Stimulated activated CD8-positive, alpha-beta memory T cell treated with anti-CD3 and anti-CD28 coated beads, Interleukin-4, amount 100 ng/mL, for 48 hours (primary cell): ENCODE results near the gene SYT17.
A peak's percentile ranks its signal among the peaks of the same experiment; 100 is the strongest.

Experiments
- DNase-seq: peaks from one replicate; pipeline ENCODE4 v3.0.0-alpha.2; 2020

Gene SYT17

GRCh38 chr16:19266774-19267173 lies 98.7 kb downstream of the SYT17 start:
- DNase-seq: no peak

- DNase-seq: no peak
Observed at GRCh38 chr16:19269098-19269497, 101.1 kb downstream of the SYT17 start.

DNA sequence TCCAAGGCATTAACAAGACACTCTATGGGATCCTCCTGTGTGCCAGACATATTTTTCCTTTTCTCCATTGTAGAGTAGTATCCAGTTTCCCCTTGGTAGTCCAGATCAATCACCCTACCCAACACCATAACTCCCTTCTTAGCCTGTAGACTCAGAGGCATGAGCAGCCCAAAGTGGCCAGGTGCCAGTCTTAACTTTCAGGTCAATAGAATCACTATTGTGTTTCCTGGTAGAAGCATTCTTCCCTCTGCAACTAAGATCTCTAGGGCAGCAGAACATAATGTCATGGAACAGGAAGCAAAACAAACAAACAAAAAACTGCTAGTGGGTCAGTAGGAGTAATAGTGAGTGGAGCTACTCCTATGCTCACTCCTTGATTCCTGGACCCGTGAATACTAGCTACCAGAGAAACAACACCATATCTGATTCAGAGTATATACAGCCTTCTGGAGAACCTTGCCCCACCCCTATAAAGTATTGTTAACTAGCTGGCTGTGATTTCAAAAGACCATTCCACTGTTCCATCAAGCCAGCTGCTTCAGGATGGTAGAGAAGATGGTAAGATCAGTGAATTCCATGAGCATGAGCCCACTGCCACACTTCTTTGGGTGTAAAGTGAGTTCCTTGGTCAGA lies 106.2 kb downstream of the SYT17 start:
- DNase-seq: no peak

GRCh38 chr16:19278403-19278802 lies 110.4 kb downstream of the SYT17 start:
- no peak for DNase-seq

GRCh38 chr16:19281246-19281645 lies 113.2 kb downstream of the SYT17 start:
- DNase-seq: no peak

- no peak for DNase-seq
Observed at GRCh38 chr16:19282101-19282500, 114.1 kb downstream of the SYT17 start.

GRCh38 chr16:19283637-19284036 lies 115.6 kb downstream of the SYT17 start:
- no peak for DNase-seq

DNA sequence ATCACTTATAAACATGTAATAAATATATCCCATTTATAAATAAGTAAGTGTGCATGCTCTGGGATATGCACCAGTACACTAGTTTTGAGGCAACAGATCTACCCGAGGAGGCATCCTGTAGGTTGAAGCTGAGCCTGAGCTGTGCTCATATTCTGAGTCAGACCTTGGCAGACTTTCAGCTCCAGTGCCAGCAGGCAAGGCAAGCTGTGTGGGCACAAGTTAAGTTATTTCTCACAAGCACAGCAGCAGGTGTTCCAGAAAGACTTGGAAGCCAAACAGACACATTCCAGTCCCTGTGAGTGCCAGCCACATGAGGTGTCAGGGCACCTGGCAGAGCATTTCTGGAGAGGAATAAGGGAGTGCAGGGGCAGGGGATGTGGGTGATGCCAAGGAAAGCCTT lies 116.2 kb downstream of the SYT17 start:
- DNase-seq: no peak

GRCh38 chr16:19285431-19285830 lies 117.4 kb downstream of the SYT17 start, which contains the start of gene CLEC19A:
TSS of gene CLEC19A (plus strand) at chr16:19285731. CDS start at chr16:19285852, 121 bp downstream.
- DNase-seq: no peak

GRCh38 chr16:19286827-19287226 lies 118.8 kb downstream of the SYT17 start:
- DNase-seq: no peak

GRCh38 chr16:19287241-19287640 lies 119.2 kb downstream of the SYT17 start:
- DNase-seq: no peak

DNA sequence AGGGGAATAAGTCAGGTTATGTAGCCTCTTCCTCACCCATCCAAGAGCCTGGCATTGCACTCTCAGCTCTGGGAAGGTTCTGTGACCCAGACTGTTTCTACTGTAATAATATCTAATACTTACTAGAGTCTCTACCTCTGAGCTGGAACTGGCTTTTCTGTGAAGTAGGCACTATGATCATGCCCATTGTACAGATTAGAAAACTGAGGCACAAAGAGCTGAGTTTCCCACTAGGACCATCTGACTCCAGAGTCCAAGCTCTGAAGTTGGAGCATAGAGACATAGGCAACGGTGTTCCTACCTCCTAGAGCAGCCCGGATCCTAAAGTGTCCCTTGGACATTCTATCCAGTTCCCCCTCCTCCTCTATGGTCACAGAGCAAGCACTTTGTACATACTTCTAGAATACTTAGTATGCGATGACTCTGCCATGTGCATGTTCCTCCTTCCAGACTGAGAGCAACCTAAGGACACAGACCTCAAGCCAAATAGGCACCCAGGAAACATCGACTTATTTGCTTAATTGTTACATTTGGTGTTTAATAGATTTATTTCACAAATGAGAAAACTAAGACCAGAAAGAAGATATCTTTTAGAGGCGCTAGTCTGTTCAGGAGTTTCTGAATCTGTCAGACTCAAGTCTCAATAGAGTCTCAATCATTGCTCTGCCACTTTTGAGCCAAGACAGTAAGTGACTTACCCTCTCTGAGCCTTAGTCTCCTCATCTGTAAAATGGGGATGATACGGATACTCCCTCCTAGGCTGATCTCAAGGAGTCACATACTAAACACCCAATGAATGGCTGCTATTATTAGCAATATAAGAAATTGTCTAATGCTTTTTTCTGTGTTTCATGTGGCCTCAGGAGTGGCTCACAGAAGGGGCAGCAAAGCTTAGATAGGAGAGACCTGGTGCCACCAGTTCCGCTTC lies 121.1 kb downstream of the SYT17 start:
- DNase-seq: no peak

- DNase-seq: no peak
Observed at GRCh38 chr16:19289811-19290485, 121.9 kb downstream of the SYT17 start.

- no peak for DNase-seq
Observed at GRCh38 chr16:19290860-19291259, 122.8 kb downstream of the SYT17 start.

DNA sequence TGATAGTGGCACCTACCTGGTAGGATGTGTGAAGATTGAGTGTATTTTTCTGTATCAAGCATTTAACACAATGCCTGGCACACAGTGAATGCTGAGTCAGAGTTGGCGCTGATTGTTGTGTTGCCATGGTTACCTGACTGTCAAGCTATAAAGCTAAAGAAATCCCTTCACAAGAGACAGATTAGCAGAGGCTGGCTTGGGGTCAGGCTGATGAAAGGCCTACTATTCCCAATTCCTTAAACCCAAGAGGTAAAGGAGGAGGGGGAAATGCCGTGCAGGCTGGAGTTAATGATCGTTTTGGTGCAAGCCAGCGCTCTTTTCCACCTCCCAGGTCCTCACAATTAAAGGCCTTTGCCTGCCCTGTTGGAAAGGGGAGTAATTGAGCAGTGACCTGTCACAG lies 123.4 kb downstream of the SYT17 start:
- DNase-seq: no peak

GRCh38 chr16:19292186-19292585 lies 124.1 kb downstream of the SYT17 start:
- no peak for DNase-seq

GRCh38 chr16:19294156-19294649 lies 126.2 kb downstream of the SYT17 start:
- peak; percentile 64 for DNase-seq

DNA sequence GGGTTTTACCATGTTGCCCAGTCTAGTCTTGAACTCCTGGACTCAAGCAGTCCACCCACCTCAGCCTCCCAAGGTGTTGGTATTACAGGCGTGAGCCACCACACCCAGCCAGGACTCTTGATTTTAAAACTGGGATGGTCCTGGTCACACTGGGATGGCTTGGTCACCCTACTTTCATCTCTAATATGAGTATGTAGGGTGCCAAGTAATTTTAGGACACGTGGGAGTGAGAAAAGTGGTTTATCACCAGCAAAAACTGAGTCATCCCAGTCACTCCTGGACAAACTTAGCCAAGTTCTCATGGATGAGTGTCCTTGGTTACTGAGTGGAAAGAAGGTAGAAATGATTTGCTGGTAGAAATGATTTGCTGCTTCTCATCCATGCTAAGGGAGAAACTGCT lies 127.4 kb downstream of the SYT17 start:
- DNase-seq: peak; percentile 30

DNA sequence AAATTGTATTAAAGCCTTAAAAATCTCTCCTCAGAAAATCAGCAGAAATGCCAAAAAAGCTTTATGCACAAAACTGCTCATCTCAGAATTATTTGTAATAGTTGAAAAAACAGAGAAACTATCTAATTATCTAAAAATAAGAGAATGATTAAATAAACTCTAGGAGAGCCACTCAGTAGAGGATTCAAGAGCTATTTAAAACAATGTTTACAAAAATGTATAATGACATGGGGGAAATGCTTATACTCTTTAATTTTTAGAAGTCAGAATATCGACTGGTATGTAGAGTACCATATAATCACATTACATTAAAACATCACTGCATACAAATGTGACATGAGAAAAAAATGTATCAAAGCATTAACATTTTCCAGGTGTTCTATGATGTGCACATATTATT lies 129.4 kb downstream of the SYT17 start:
- no peak for DNase-seq

- no peak for DNase-seq
Observed at GRCh38 chr16:19299565-19299964, 131.5 kb downstream of the SYT17 start.

DNA sequence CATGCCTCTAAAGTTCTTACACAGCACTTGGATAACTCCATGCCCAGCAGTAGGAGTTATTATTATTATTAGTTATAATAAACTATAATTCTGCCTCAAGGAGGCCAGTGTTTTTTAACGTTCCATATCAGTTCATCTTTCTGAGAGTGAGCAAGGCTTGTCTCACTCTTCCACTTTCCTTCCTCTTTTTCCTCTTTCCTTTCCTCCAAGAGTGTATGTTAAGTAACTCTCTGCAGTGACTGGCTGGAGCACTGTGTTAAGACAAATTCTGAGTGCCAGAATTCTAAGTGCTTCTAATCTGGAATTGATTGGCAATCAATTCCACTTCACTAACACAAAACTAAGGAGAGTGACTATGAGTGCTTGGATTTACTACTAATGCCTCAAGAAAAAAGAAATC lies 133.9 kb downstream of the SYT17 start:
- DNase-seq: no peak

DNA sequence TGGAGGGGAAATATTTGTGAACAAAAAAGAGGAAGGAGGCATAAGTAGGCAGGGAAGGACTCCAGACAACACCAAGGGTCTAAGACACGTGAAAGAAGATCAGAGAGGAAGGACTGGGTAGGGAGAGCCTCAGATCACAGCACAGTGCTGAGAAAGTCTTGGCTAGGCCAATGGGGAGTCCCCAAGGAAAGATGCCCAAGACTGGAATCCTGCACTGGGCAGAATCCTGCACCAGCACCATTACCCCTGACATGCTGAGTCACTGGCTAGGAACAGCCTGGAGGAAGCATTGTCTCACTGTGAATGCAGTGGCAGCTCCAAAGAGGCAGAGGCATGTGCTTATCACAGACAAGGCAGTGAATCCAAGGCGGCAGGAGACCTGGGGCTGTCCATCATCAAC lies 136.7 kb downstream of the SYT17 start:
- DNase-seq: no peak

DNA sequence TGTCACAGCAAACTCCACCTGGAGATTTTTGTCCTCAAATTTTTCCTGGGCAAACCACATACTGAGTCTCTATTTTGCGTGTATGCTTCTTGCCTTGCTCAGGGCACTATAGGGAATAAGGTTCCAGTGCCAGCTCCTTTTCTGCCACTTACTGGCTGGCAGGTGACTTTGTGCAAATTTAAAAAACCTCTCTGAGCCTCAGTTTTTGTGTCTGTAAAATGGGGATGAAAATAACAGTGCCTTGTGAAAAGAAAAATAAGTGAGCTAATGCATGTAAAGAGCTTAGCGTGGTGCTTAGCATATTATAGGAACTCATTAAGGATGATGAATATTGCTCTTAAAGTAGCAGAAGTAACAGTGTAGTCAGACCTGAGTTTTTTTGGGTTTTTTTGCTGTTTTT lies 137.4 kb downstream of the SYT17 start:
- no peak for DNase-seq
